SK-N-SH treated with all-trans-retinoic acid at 6 μM for 48 hours (cell line): ENCODE data around the gene ZCCHC14.

Experiments
- ATAC-seq: fragments of 200-7000 bp; cut with Tn5 transposase; 3 replicates; pipeline ENCODE4 v1.9.1; 2020; ENCODE audit warnings: mild to moderate bottlenecking, moderate library complexity
- ARNTL ChIP-seq: fragments of 450-650 bp; formaldehyde crosslinking; IDR thresholded peaks from 2 replicates; pipeline ENCODE4 v1.5.0; 2020; ENCODE audit warnings: low read depth, mild to moderate bottlenecking, moderate library complexity, borderline replicate concordance
- BACH2 ChIP-seq: fragments of 250-450 bp; sonication (Bioruptor Pico); IDR thresholded peaks from 2 replicates; pipeline ENCODE4 v1.9.0; 2021; ENCODE audit warnings: mild to moderate bottlenecking, borderline replicate concordance
- CSDC2 ChIP-seq: fragments of 250-450 bp; sonication (Bioruptor Pico); IDR thresholded peaks from 2 replicates; pipeline ENCODE4 v1.5.0; 2020; ENCODE audit warnings: mild to moderate bottlenecking, moderate library complexity
- ESRRG ChIP-seq: fragments of 250-450 bp; sonication (Bioruptor Pico); IDR thresholded peaks from 2 replicates; pipeline ENCODE4 v1.6.1; 2021; ENCODE audit warnings: mild to moderate bottlenecking
- GLIS3 ChIP-seq: fragments of 250-450 bp; sonication (Bioruptor Pico); IDR thresholded peaks from 2 replicates; pipeline ENCODE4 v1.5.0; 2020; ENCODE audit warnings: mild to moderate bottlenecking, moderate library complexity
- ISL1 ChIP-seq: fragments of 250-450 bp; sonication (Bioruptor Pico); IDR thresholded peaks from 2 replicates; pipeline ENCODE4 v2.1.2; 2022; ENCODE audit warnings: mild to moderate bottlenecking, moderate library complexity
- OSR1 ChIP-seq: fragments of 250-450 bp; sonication (Bioruptor Pico); IDR thresholded peaks from 2 replicates; pipeline ENCODE4 v1.8.0; 2022; ENCODE audit warnings: moderate library complexity, mild to moderate bottlenecking, inconsistent platforms
- PPARA ChIP-seq: fragments of 250-450 bp; sonication (Bioruptor Pico); IDR thresholded peaks from 2 replicates; pipeline ENCODE4 v1.5.0; 2020; ENCODE audit warnings: mild to moderate bottlenecking, borderline replicate concordance
- RARB ChIP-seq: fragments of 250-450 bp; sonication (Bioruptor Pico); IDR thresholded peaks from 2 replicates; pipeline ENCODE4 v1.8.0; 2021; ENCODE audit warnings: mild to moderate bottlenecking, moderate library complexity
- SNAI2 ChIP-seq: fragments of 250-450 bp; sonication (Bioruptor Pico); IDR thresholded peaks from 2 replicates; pipeline ENCODE4 v1.5.0; 2020; ENCODE audit warnings: mild to moderate bottlenecking, moderate library complexity
- TCF4 ChIP-seq: fragments of 250-450 bp; sonication (Bioruptor Pico); IDR thresholded peaks from 2 replicates; pipeline ENCODE4 v1.8.0; 2021; ENCODE audit warnings: mild to moderate bottlenecking, moderate library complexity, borderline replicate concordance
- TOX ChIP-seq: fragments of 250-450 bp; sonication (Bioruptor Pico); IDR thresholded peaks from 2 replicates; pipeline ENCODE4 v1.8.0; 2021; ENCODE audit warnings: mild to moderate bottlenecking, moderate library complexity, borderline replicate concordance
- ZC3H10 ChIP-seq: fragments of 250-450 bp; sonication (Bioruptor Pico); IDR thresholded peaks from 2 replicates; pipeline ENCODE4 v1.5.1; 2021; ENCODE audit warnings: mild to moderate bottlenecking, moderate library complexity
- ZFP3 ChIP-seq: fragments of 250-450 bp; sonication (Bioruptor Pico); IDR thresholded peaks from 2 replicates; pipeline ENCODE4 v1.5.0; 2020; ENCODE audit warnings: mild to moderate bottlenecking, moderate library complexity
- ZNF565 ChIP-seq: fragments of 450-650 bp; formaldehyde crosslinking; conservative IDR thresholded peaks from 2 replicates; pipeline ENCODE4 v1.5.0; 2020; ENCODE audit warnings: low read depth, mild to moderate bottlenecking, moderate library complexity
- ZNF8 ChIP-seq: fragments of 450-650 bp; formaldehyde crosslinking; IDR thresholded peaks from 2 replicates; pipeline ENCODE4 v1.5.0; 2020; ENCODE audit warnings: mild to moderate bottlenecking, moderate library complexity
- TF ChIP-seq, protein P1 (sequence below): fragments of 250-450 bp; sonication (Bioruptor Pico); IDR thresholded peaks from 2 replicates; pipeline ENCODE4 v1.5.0; 2020; ENCODE audit warnings: mild to moderate bottlenecking, moderate library complexity
- TF ChIP-seq, protein P2 (sequence below): fragments of 250-450 bp; sonication (Bioruptor Pico); IDR thresholded peaks from 2 replicates; pipeline ENCODE4 v1.5.1; 2020; ENCODE audit warnings: low read depth, mild to moderate bottlenecking, moderate library complexity
- TF ChIP-seq, protein P3 (sequence below): fragments of 250-450 bp; sonication (Bioruptor Pico); IDR thresholded peaks from 2 replicates; pipeline ENCODE4 v1.8.0; 2020; ENCODE audit warnings: mild to moderate bottlenecking, moderate library complexity, borderline replicate concordance
- TF ChIP-seq, protein P4 (sequence below): fragments of 250-450 bp; sonication (Bioruptor Pico); IDR thresholded peaks from 2 replicates; pipeline ENCODE4 v1.5.1; 2021; ENCODE audit warnings: mild to moderate bottlenecking, moderate library complexity

Gene ZCCHC14

DNA sequence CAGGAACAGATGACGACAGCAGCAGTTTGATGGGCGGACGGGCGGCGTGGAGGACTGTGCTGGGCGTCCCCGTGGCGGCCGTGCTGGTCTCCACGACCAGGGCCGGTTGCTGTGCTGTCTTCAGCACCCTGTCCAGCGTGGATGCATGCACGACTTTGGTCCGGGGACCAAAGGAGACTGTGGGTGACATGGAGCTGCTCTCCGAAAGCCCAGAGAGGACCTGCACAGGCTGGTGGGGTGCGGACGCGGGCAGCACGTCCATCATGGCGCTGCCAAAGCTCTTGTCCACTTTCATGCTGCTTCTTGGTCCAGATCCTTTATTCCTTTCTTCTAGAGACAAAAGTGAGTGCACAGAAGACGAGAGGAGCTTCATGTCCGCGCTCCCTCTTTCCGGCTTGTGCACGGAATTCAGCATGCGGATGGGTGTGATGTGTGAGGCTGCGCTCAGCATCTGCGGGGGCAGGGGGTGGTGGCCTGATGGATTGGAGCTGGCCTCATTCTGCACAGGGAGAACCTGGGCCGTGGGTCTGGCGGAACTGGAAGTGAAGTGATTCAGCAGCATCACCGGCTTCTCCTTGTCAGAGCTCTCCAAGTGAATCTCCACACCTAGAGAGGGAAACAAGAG, 80.3 kb downstream of the ZCCHC14 start:
- no peak for ATAC-seq
- TF ChIP-seq, protein P1, sequence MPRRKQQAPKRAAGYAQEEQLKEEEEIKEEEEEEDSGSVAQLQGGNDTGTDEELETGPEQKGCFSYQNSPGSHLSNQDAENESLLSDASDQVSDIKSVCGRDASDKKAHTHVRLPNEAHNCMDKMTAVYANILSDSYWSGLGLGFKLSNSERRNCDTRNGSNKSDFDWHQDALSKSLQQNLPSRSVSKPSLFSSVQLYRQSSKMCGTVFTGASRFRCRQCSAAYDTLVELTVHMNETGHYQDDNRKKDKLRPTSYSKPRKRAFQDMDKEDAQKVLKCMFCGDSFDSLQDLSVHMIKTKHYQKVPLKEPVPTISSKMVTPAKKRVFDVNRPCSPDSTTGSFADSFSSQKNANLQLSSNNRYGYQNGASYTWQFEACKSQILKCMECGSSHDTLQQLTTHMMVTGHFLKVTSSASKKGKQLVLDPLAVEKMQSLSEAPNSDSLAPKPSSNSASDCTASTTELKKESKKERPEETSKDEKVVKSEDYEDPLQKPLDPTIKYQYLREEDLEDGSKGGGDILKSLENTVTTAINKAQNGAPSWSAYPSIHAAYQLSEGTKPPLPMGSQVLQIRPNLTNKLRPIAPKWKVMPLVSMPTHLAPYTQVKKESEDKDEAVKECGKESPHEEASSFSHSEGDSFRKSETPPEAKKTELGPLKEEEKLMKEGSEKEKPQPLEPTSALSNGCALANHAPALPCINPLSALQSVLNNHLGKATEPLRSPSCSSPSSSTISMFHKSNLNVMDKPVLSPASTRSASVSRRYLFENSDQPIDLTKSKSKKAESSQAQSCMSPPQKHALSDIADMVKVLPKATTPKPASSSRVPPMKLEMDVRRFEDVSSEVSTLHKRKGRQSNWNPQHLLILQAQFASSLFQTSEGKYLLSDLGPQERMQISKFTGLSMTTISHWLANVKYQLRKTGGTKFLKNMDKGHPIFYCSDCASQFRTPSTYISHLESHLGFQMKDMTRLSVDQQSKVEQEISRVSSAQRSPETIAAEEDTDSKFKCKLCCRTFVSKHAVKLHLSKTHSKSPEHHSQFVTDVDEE (CRISPR knock-in tag) = no peak
- TF ChIP-seq PPARA (no peak), ZNF8 (CRISPR knock-in tag) (no peak), OSR1 (CRISPR knock-in tag) (no peak), BACH2 (CRISPR knock-in tag) (no peak), ARNTL (no peak), ZNF565 (CRISPR knock-in tag) (no peak), GLIS3 (CRISPR knock-in tag) (no peak), TOX (CRISPR knock-in tag) (no peak), ZFP3 (CRISPR knock-in tag) (no peak), TCF4 (CRISPR knock-in tag) (no peak), RARB (CRISPR knock-in tag) (no peak), ESRRG (CRISPR knock-in tag) (no peak), CSDC2 (CRISPR knock-in tag) (no peak), SNAI2 (CRISPR knock-in tag) (no peak)
- TF ChIP-seq, protein P2, sequence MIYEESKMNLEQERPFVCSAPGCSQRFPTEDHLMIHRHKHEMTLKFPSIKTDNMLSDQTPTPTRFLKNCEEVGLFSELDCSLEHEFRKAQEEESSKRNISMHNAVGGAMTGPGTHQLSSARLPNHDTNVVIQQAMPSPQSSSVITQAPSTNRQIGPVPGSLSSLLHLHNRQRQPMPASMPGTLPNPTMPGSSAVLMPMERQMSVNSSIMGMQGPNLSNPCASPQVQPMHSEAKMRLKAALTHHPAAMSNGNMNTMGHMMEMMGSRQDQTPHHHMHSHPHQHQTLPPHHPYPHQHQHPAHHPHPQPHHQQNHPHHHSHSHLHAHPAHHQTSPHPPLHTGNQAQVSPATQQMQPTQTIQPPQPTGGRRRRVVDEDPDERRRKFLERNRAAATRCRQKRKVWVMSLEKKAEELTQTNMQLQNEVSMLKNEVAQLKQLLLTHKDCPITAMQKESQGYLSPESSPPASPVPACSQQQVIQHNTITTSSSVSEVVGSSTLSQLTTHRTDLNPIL = no peak
- TF ChIP-seq, protein P3, sequence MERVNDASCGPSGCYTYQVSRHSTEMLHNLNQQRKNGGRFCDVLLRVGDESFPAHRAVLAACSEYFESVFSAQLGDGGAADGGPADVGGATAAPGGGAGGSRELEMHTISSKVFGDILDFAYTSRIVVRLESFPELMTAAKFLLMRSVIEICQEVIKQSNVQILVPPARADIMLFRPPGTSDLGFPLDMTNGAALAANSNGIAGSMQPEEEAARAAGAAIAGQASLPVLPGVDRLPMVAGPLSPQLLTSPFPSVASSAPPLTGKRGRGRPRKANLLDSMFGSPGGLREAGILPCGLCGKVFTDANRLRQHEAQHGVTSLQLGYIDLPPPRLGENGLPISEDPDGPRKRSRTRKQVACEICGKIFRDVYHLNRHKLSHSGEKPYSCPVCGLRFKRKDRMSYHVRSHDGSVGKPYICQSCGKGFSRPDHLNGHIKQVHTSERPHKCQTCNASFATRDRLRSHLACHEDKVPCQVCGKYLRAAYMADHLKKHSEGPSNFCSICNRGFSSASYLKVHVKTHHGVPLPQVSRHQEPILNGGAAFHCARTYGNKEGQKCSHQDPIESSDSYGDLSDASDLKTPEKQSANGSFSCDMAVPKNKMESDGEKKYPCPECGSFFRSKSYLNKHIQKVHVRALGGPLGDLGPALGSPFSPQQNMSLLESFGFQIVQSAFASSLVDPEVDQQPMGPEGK (CRISPR knock-in tag) = no peak
- TF ChIP-seq, protein P4, sequence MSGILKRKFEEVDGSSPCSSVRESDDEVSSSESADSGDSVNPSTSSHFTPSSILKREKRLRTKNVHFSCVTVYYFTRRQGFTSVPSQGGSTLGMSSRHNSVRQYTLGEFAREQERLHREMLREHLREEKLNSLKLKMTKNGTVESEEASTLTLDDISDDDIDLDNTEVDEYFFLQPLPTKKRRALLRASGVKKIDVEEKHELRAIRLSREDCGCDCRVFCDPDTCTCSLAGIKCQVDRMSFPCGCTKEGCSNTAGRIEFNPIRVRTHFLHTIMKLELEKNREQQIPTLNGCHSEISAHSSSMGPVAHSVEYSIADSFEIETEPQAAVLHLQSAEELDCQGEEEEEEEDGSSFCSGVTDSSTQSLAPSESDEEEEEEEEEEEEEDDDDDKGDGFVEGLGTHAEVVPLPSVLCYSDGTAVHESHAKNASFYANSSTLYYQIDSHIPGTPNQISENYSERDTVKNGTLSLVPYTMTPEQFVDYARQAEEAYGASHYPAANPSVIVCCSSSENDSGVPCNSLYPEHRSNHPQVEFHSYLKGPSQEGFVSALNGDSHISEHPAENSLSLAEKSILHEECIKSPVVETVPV (CRISPR knock-in tag) = no peak

DNA sequence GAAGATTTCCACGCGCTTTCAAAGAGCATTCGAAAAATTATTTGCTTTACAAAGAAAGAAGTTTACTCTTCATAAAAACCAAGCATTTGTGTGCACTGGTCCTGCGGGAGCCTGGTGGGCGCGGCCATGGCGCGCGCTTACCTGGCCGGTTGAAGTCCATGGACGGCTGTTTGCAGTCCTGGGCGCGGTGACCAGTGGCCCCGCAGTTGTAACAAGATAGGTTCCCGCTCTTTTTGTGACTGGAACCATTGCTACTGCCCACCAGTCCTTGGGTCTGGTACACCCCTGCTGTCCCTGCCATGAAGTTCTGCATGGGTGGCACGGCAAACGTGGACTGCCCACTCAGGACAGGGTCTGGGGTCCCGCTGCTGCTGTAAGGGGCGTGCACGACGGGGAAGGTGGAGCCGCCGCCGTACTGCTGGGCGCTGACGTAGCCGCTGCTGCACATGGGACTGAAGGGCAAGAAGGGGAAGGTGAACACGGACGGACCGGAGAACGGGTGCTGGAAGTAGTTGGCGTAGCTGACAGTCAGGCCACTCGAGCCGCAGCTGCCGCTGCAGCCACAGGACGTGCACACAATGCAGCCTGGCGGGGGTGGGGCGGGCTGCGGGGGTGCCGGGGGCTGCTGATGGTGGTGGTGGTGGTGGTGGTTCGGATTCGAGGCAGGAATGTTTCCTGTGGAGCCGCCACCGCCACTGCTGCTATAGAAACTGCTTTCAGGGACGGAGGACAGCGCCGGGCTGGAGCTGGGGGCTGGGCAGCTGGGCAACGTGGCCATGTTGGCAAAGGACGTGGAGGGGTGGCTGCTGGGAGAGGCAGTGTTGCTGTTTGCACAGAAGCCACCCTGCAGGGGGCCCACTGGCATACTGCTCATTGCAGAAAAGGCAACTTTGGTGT, 81.2 kb downstream of the ZCCHC14 start:
- no peak for ATAC-seq
- TF ChIP-seq, protein P4 (CRISPR knock-in tag) = no peak
- TF ChIP-seq ZC3H10 (no peak), TCF4 (CRISPR knock-in tag) (no peak), BACH2 (CRISPR knock-in tag) (no peak), ARNTL (no peak), ZNF8 (CRISPR knock-in tag) (no peak), ZFP3 (CRISPR knock-in tag) (no peak)
- TF ChIP-seq, all 23 proteins: peak for 0

DNA sequence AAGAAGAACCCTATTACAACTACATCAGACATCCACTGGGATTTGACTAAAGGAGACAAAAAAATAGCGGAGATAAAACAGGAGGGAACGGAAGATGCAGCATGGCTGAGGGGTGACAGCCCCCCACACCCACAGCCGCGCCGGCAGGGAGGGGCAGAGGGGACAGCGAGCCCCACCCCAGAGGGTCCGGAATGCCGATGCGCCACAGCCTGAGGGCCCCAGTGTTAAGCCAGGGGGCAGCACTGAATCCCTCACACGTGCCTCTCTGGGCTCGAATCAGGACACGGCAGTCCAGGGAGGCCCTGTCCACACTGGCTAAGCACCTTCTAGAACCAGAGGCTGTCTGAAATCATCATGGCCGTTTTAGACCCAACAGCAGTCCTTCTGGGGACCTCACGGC, 81.9 kb downstream of the ZCCHC14 start:
- no peak for ATAC-seq
- TF ChIP-seq RARB (CRISPR knock-in tag) (no peak), OSR1 (CRISPR knock-in tag) (no peak), ZNF565 (CRISPR knock-in tag) (no peak), ZFP3 (CRISPR knock-in tag) (no peak), ZNF8 (CRISPR knock-in tag) (no peak), ISL1 (CRISPR knock-in tag) (no peak), CSDC2 (CRISPR knock-in tag) (no peak)
- TF ChIP-seq, protein P1 (CRISPR knock-in tag) = no peak
- TF ChIP-seq, protein P4 (CRISPR knock-in tag) = no peak
